ENCODE results near the gene MRPL46. TPM values are rescaled to one million over a fixed set of nuclear protein-coding genes. Genes with fewer than 3 reads are reported as not detected.
A peak's percentile ranks its signal among the peaks of the same experiment; 100 is the strongest.

Gene MRPL46
- total RNA-seq, 1 donor from 2014 or later = 22.2 TPM

DNA sequence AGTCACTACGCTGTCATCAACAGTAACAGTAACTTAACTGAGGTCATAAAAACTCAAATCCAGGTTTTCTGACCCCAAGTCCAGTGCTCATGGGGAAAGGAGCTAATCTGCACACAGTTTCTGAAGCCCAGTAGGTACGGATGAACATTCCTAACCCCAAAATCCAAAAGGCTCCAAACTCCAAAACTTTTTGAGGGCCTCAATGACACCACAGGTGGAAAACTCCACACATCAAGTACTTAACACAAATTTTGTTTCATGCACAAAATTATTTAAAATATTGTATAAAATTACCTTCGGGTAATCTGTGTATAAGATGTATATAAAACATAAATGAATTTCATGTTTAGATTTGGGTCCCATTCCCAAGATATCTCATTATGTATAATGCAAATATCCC lies 10.5 kb downstream of the MRPL46 start:
- H3K36me3 ChIP-seq (ENCODE audit: control insufficient read depth, insufficient read depth, low read length) = peaks cover 2% of the 10 kb centered on the region
- no peak overlapping the region for H3K4me3 ChIP-seq (ENCODE audit: low read depth, low read length)
- TF ChIP-seq, protein P1, sequence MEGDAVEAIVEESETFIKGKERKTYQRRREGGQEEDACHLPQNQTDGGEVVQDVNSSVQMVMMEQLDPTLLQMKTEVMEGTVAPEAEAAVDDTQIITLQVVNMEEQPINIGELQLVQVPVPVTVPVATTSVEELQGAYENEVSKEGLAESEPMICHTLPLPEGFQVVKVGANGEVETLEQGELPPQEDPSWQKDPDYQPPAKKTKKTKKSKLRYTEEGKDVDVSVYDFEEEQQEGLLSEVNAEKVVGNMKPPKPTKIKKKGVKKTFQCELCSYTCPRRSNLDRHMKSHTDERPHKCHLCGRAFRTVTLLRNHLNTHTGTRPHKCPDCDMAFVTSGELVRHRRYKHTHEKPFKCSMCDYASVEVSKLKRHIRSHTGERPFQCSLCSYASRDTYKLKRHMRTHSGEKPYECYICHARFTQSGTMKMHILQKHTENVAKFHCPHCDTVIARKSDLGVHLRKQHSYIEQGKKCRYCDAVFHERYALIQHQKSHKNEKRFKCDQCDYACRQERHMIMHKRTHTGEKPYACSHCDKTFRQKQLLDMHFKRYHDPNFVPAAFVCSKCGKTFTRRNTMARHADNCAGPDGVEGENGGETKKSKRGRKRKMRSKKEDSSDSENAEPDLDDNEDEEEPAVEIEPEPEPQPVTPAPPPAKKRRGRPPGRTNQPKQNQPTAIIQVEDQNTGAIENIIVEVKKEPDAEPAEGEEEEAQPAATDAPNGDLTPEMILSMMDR (IDR thresholded peaks at IDR 0.05; ENCODE audit: insufficient read depth, low read length, poor library complexity, severe bottlenecking) = no peak
- no peak for DNase-seq (ENCODE audit: low read depth)
- H3K27me3 ChIP-seq (ENCODE audit: control insufficient read depth, insufficient read depth, low read length) = no peaks in the 10 kb centered on the region

DNA sequence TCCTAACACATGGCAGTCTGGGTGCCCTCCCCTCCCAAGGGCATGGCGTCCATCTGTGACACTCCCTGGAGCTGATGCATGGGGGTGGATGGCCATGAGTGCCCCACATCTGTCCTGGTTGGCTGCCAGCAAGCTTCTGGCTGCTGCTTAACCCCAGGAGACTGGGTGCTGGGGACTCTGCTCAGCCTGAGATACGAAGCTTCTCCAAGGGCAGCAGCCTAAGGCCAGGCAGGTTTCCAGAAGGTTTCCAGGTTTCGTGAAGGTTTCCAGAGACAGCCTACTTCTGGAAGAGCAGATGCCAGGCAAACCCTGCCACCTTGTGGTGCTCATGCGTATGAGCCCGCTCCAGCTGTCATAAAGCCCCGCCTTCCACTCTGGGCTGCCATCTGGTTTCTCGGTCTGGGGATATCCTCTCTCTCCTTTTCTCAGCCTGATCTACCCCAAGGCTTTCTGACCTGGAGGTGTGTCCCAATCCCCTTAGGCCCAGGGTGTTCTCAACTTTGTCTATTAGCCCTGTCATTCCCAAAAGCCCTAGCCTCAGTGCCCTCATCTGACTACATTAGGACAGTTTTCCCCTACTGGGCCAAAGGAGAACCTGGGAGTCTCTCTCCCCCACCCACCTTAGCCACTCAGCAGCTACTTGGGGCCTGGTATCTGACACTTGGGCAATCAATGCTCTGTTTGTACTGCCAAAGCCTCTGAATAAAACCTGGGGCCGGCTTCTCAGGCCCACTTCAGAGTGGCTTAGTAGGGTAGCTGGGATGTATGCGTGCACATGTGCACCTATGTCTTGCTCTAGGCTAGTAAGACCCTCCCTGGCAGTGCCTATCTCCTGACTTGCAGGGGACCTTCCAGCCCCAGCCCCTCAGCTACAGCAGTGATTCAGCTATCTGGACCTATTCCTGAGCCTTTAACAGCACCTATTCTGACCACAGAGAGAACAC lies 12.0 kb downstream of the MRPL46 start:
- no peak overlapping the region for H3K4me3 ChIP-seq (ENCODE audit: low read depth, low read length)
- TF ChIP-seq, protein P1 (IDR thresholded peaks at IDR 0.05; ENCODE audit: insufficient read depth, low read length, poor library complexity, severe bottlenecking) = peak; percentile 84
- no peaks in the 10 kb centered on the region for H3K27me3 ChIP-seq (ENCODE audit: control insufficient read depth, insufficient read depth, low read length)
- H3K36me3 ChIP-seq (ENCODE audit: control insufficient read depth, insufficient read depth, low read length) = peaks cover 2% of the 10 kb centered on the region
- DNase-seq (ENCODE audit: low read depth) = no peak

DNA sequence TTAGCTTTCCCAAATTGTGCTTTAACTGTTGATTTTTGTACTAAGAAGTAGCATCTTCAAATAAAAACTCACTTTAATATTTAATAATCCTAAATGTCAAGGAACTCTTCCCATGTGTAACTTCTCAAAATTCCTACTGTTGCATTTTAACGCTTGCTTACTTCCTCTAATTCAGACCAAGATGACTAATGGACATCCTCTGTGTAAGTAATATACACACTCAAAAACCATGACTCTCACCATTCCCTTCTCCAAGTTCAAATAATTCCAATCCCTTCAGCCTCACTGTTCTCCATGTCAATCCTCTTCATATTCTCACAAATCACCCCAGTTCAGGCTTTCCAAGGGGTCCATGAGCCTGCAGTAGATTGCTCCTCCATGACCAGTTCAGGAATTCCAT lies 13.0 kb downstream of the MRPL46 start:
- DNase-seq (ENCODE audit: low read depth) = no peak
- Histone ChIP-seq H3K36me3 (ENCODE audit: control insufficient read depth, insufficient read depth, low read length) (no peaks in the 10 kb centered on the region), H3K4me3 (ENCODE audit: low read depth, low read length) (no peak overlapping the region), H3K27me3 (ENCODE audit: control insufficient read depth, insufficient read depth, low read length) (no peaks in the 10 kb centered on the region)
- TF ChIP-seq, protein P1 (IDR thresholded peaks at IDR 0.05; ENCODE audit: insufficient read depth, low read length, poor library complexity, severe bottlenecking) = no peak

DNA sequence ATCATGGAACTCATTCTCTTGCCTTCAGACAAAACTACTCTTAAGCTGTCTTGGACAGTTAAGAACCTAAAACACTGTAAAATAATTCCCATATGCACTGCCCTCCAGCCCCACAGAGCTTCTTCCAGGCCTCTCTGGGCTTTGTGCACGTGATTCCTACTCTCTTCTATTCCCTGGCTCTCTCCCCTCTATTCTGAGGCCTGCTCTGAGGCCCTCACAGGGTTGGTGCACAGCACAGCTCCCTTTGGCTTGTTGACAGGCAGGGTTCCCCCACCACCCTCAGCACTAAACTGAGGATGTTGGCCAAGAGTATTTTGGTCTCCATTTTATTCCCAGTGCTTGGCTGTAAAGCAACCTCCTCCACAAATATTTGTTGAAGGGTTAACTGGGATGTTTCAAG lies 13.5 kb downstream of the MRPL46 start:
- DNase-seq (ENCODE audit: low read depth) = no peak
- TF ChIP-seq, protein P1 (IDR thresholded peaks at IDR 0.05; ENCODE audit: insufficient read depth, low read length, poor library complexity, severe bottlenecking) = no peak
- Histone ChIP-seq H3K36me3 (ENCODE audit: control insufficient read depth, insufficient read depth, low read length) (no peaks in the 10 kb centered on the region), H3K4me3 (ENCODE audit: low read depth, low read length) (no peak overlapping the region), H3K27me3 (ENCODE audit: control insufficient read depth, insufficient read depth, low read length) (no peaks in the 10 kb centered on the region)

DNA sequence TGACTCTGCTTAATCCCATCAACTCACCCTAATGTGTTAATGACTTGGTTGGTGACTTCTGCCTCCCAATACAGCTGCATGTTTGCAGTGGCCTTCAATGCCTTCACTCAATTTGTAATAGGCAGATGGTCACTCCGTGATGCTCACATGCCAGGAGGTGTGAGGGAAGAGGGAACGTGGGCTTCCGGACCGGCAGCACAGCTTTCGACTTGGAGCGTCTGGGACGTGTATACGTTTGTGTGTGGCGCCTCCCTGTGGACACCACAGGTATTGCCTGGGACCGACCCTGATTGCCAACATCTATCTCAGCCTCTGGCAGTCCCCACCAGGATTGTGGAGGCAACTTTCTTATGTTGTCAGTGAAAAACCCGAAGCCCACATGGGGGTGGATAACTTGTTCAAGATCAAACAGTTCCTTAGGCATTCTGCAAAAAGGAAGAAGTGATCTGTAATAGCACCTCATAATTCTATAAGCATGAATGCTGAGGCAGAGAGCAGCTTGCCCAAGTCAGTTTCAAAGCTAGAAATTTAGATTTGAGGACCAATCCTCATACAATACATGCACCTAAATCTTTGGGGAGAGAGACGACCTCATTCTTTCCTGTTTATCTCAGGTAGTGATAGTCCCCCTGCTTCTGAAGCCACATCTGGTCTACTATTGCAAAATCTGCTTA lies 16.9 kb downstream of the MRPL46 start:
- Histone ChIP-seq H3K4me3 (ENCODE audit: low read depth, low read length) (no peak overlapping the region), H3K36me3 (ENCODE audit: control insufficient read depth, insufficient read depth, low read length) (no peaks in the 10 kb centered on the region), H3K27me3 (ENCODE audit: control insufficient read depth, insufficient read depth, low read length) (no peaks in the 10 kb centered on the region)
- DNase-seq (ENCODE audit: low read depth) = no peak
- TF ChIP-seq, protein P1 (IDR thresholded peaks at IDR 0.05; ENCODE audit: insufficient read depth, low read length, poor library complexity, severe bottlenecking) = peak; percentile 88
